Brain microvascular endothelial cell (primary cell): ENCODE data around the gene GRWD1.

Experiments used
- DNase-seq: peaks from one replicate; pipeline ENCODE4 v3.0.0-alpha.2; 2020
- H3K27ac ChIP-seq: fragments of 250-450 bp; sonication (Bioruptor Pico); 2 replicates; pipeline ENCODE4 v1.5.1; 2020; ENCODE audit warnings: mild to moderate bottlenecking, moderate library complexity
- H3K27me3 ChIP-seq: fragments of 250-450 bp; sonication (Bioruptor Pico); replicated peaks from 2 replicates; pipeline ENCODE4 v1.5.1; 2020; ENCODE audit warnings: mild to moderate bottlenecking
- H3K36me3 ChIP-seq: fragments of 250-450 bp; sonication (Bioruptor Pico); replicated peaks from 2 replicates; pipeline ENCODE4 v1.5.1; 2020; ENCODE audit warnings: mild to moderate bottlenecking
- H3K4me3 ChIP-seq: 2 replicates; pipeline ENCODE4 v1.5.1; 2011; ENCODE audit warnings: low read depth, mild to moderate bottlenecking, control low read depth, low read length, moderate library complexity
- in situ Hi-C: cut with HindIII; loops from 2 replicates; pipeline ENCODE4 v1.10.0; 2017; ENCODE audit warnings: low sequenced_read_pairs, low pct_ligation_motif_present
- TF ChIP-seq, protein P1 (sequence below): IDR thresholded peaks from 2 replicates; pipeline ENCODE4 v1.5.1; 2011; ENCODE audit warnings: low read depth, mild to moderate bottlenecking, moderate library complexity, low read length, control low read depth, inconsistent platforms; ENCODE audit errors: missing control alignments

The GRWD1 gene

DNA sequence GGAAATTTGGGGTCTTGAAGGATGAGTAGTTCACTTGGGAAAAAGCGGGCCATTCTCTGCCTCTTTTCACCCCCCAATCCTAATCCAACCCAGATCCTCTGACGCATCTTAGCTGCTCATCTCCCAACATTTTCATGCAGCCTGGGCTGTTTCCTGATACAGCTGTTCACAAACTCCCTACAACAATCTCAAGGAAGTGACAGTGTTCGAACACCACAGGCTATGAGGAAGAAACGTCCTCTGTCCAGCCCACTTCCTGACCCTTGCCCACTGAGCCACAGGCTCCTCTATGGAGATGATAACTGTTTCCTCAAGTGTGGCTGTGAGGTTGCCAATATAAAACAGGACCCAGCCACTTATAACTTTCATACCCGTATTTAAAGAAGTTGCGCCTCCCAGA, 49.6 kb downstream of the GRWD1 start:
- H3K36me3 ChIP-seq: no peaks in the 10 kb centered on the region
- peaks cover 29% of the 10 kb centered on the region for H3K27me3 ChIP-seq
- in situ Hi-C loops: no loop called here
- H3K4me3 ChIP-seq: no peak overlapping the region
- no peak for DNase-seq
- TF ChIP-seq, protein P1, sequence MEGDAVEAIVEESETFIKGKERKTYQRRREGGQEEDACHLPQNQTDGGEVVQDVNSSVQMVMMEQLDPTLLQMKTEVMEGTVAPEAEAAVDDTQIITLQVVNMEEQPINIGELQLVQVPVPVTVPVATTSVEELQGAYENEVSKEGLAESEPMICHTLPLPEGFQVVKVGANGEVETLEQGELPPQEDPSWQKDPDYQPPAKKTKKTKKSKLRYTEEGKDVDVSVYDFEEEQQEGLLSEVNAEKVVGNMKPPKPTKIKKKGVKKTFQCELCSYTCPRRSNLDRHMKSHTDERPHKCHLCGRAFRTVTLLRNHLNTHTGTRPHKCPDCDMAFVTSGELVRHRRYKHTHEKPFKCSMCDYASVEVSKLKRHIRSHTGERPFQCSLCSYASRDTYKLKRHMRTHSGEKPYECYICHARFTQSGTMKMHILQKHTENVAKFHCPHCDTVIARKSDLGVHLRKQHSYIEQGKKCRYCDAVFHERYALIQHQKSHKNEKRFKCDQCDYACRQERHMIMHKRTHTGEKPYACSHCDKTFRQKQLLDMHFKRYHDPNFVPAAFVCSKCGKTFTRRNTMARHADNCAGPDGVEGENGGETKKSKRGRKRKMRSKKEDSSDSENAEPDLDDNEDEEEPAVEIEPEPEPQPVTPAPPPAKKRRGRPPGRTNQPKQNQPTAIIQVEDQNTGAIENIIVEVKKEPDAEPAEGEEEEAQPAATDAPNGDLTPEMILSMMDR: no peak
- H3K27ac ChIP-seq: no peak overlapping the region

DNA sequence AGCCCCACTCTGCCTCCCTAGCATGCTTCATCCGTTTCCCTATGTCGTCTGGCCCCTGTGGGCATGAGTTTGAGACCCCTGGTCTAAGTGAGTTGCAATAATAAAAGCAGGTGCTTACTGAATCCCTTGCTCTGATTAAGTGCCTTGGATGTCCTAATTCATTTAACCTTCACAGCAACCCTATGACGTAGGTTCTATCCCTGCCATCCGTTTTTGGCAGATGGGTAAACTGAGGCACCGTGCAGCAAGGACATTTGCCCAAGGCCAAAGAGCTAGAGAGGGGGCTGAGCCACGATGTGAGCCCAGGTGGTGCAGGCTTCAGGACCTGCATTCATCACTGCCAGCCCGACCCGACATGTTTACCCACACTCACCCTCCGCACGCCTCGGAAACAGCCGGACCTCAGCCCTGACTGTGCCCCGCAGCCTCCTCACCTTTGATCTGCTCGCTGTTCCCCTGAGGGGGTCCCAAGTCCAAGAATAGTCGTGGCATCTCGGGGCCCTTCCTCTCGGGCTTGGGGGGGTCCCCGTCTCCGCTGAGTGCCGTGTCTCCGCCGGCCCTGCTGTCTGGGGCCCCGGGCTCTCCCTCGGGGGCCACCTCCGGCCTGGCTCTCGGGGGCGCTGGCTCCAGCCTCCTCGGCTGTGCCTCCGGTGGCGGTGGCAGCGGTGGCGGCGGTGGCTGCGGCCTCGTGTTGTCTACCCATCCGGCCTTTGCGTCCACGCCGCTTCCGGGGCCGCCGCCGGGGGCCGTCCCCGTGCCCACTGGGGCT, 51.4 kb downstream of the GRWD1 start:
- TF ChIP-seq, protein P1: no peak
- H3K36me3 ChIP-seq: no peaks in the 10 kb centered on the region
- H3K27me3 ChIP-seq: peaks cover 37% of the 10 kb centered on the region
- no peak overlapping the region for H3K27ac ChIP-seq
- no peak for DNase-seq
- H3K4me3 ChIP-seq: no peak overlapping the region
- in situ Hi-C loops: no loop called here

- Histone ChIP-seq H3K27me3 (peaks cover 37% of the 10 kb centered on the region), H3K27ac (no peak overlapping the region), H3K4me3 (no peak overlapping the region), H3K36me3 (no peaks in the 10 kb centered on the region)
- in situ Hi-C loops: no loop called here
- TF ChIP-seq, protein P1: no peak
- DNase-seq: no peak
Observed at GRCh38 chr19:48497728-48498594, 52.2 kb downstream of the GRWD1 start.

DNA sequence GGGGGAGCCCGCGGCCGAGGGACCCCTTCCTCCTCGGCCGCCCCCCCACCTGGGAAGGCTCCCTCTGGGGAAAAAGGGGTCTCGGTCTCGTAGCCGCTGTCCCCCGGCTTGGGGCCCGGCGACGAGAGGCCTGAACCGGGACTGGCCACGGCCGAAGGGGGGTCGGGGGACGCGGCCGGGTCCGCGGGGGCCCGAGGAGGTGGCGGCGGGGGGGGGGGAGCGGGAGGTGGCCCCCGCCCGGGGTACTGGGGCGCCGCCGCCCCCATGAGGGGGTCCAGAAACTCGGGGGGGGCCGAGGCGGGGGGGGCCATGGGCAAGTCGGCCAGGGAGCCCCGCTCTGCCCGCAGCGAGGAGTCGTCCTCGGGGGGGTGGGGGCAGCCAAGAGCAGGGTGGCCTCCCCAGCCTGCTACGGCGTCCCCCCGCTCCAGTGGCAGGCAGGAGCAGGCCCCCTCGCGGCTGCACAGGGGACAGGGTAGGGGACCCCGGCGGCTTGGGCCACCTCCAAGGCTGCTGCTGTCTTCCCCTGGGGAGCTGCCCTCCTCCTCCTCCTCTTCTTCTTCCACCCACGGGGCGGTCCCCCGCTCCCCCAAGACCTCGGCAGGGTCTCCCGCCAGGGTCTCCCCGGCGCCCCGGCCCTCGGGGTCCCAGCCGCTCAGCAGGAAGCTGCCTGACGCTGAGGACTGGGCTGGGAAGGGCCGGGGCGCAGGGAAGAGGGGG, 53.0 kb downstream of the GRWD1 start:
- no peak overlapping the region for H3K4me3 ChIP-seq
- H3K36me3 ChIP-seq: no peaks in the 10 kb centered on the region
- in situ Hi-C loops: no loop called here
- DNase-seq: no peak
- H3K27ac ChIP-seq: no peak overlapping the region
- TF ChIP-seq, protein P1: no peak
- peaks cover 37% of the 10 kb centered on the region for H3K27me3 ChIP-seq

GRCh38 chr19:48499316-48500090, 53.7 kb downstream of the GRWD1 start:
- Histone ChIP-seq H3K27ac (no peak overlapping the region), H3K36me3 (no peaks in the 10 kb centered on the region), H3K27me3 (peaks cover 37% of the 10 kb centered on the region), H3K4me3 (no peak overlapping the region)
- TF ChIP-seq, protein P1: no peak
- in situ Hi-C loops: no loop called here
- no peak for DNase-seq
